Nephron (organoid): ENCODE data around the gene RNF144B.
"Not testable (repeated sequence)": the region's sequence is repeated elsewhere in the genome, so short reads cannot be mapped to it uniquely, and the experiment has no call there.

Experiments
- H3K27ac Mint-ChIP-seq, 3 experiments: 2 replicates each; pipeline ENCODE4 v1.8.0; 2020; ENCODE audit warnings: mixed read lengths in 3 of 3, mild to moderate bottlenecking in 2 of 3, moderate library complexity in 1 of 3
- H3K27me3 Mint-ChIP-seq: 2 replicates; pipeline ENCODE4 v1.8.0; 2021; ENCODE audit warnings: low read depth, mild to moderate bottlenecking, moderate library complexity, mixed read lengths
- H3K36me3 Mint-ChIP-seq: 2 replicates; pipeline ENCODE4 v1.8.0; 2020; ENCODE audit warnings: low read depth, mixed read lengths
- H3K4me1 Mint-ChIP-seq: 2 replicates; pipeline ENCODE4 v1.8.0; 2020; ENCODE audit warnings: mixed read lengths
- H3K4me3 Mint-ChIP-seq, 3 experiments: 2 replicates each; pipeline ENCODE4 v1.8.0; 2020; ENCODE audit warnings: mild to moderate bottlenecking in 3 of 3, mixed read lengths in 3 of 3, moderate library complexity in 2 of 3
- H3K9me3 Mint-ChIP-seq: 2 replicates; pipeline ENCODE4 v1.8.0; 2020; ENCODE audit warnings: mixed read lengths
- TF ChIP-seq, protein P1 (sequence below), 3 experiments: fragments of 200-600 bp; sonication (generic); IDR thresholded peaks; one replicate each; pipeline ENCODE4 v1.5.0; 2021; ENCODE audit warnings: antibody characterized with exemption in 3 of 3; ENCODE audit not compliant: unreplicated experiment in 3 of 3

The RNF144B gene

DNA sequence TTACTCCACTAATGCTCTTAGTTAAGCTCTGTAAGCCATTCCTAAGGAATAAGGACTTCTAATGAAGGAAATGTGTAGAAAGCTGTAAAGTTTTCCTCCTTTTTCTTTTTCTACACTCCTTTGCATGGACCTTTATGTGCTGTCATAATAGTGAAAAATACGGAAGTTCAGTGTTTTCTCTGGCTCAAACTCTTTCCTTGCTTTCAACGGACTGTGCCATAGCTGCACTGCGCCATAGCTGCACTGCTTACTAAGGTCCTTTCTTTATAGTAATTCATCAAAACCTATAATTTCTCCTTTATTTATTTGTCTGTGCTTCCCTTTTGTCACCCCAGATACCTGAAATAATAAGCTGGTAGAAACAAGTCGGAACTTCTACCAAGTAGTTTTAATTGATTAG is 67.3 kb downstream of the RNF144B start:
- no peaks in the 10 kb centered on the region for H3K36me3 Mint-ChIP-seq
- H3K4me3 Mint-ChIP-seq, result no peak overlapping the region
- no peaks in the 10 kb centered on the region for H3K27me3 Mint-ChIP-seq
- no peak overlapping the region for H3K27ac Mint-ChIP-seq
- TF ChIP-seq, protein P1, sequence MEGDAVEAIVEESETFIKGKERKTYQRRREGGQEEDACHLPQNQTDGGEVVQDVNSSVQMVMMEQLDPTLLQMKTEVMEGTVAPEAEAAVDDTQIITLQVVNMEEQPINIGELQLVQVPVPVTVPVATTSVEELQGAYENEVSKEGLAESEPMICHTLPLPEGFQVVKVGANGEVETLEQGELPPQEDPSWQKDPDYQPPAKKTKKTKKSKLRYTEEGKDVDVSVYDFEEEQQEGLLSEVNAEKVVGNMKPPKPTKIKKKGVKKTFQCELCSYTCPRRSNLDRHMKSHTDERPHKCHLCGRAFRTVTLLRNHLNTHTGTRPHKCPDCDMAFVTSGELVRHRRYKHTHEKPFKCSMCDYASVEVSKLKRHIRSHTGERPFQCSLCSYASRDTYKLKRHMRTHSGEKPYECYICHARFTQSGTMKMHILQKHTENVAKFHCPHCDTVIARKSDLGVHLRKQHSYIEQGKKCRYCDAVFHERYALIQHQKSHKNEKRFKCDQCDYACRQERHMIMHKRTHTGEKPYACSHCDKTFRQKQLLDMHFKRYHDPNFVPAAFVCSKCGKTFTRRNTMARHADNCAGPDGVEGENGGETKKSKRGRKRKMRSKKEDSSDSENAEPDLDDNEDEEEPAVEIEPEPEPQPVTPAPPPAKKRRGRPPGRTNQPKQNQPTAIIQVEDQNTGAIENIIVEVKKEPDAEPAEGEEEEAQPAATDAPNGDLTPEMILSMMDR (IDR thresholded peaks at IDR 0.05; ENCODE audit: unreplicated experiment in 3 of 3), result no peak
- no peaks in the 10 kb centered on the region for H3K9me3 Mint-ChIP-seq
- no peaks in the 10 kb centered on the region for H3K4me1 Mint-ChIP-seq

DNA sequence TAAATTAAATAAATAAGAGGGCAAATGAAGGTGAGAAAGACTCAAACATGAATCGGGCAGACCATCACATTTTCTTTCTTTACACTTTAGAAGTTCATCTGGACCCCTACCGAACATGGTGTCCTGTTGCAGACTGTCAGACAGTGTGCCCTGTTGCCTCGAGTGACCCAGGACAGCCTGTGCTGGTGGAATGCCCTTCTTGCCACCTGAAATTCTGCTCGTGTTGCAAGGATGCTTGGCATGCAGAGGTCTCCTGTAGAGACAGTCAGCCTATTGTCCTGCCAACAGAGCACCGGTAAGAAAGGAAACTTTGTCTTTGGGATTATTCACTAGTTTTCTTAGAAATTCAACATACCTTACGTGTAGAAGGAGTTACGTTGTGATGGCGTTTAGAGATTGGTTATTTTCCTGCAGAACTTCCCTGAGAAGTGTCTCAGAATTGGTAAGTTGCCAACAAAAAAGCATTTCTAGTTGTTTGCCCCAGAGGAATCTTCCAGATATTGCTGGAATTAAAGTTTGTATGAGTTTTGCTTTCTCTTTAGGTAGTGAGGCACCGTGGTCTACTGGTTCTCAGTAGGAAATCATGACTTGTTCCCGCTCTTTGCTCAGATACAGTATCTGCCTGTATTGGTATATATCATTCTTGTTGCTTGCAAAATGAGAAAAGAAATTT is 70.1 kb downstream of the RNF144B start:
- TF ChIP-seq, protein P1 (IDR thresholded peaks at IDR 0.05; ENCODE audit: unreplicated experiment in 3 of 3), result no peak
- Mint-ChIP-seq H3K27me3 (no peaks in the 10 kb centered on the region), H3K4me3 (no peak overlapping the region), H3K27ac (no peak overlapping the region), H3K4me1 (no peaks in the 10 kb centered on the region), H3K9me3 (peaks cover 5% of the 10 kb centered on the region), H3K36me3 (peaks cover 3% of the 10 kb centered on the region)

DNA sequence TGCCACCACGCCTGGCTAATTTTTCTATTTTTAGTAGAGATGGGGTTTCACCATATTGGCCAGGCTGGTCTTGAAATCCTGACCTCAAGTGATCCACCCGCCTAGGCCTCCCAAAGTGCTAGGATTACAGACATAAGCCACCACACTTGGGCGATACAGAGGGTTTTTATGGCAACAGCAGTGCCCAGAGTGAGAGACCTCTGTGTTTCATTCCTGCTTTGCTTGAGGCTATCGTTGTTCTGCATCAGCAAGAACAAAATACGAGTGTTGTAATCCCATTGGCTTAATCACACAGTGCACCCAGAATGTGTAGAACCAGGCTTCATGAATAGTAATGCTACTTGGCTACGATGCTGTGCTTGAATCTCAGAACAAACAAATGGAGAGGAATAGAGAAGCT is 70.9 kb downstream of the RNF144B start:
- H3K9me3 Mint-ChIP-seq, H3K4me3 Mint-ChIP-seq, H3K27ac Mint-ChIP-seq, H3K27me3 Mint-ChIP-seq, H3K4me1 Mint-ChIP-seq, H3K36me3 Mint-ChIP-seq: not testable (repeated sequence)

DNA sequence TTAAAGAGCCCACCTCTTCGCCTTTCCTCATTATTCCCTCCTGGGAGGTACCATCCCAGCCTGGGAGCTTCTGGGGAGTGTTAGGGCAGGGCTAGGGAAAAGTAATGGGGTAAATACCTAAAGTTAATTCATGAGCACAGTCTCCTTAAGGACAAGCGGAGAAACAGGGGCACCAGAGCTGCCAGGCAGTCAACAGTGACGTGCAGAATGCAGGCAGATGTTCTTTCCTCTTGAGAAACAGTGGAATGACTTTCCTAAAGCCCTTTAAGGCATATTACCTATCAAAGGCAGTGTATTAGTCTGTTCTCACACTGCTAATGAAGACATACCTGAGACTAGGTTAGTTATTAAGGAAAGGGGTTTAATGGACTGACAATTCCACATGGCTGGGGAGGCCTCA is 76.3 kb downstream of the RNF144B start:
- peaks cover 7% of the 10 kb centered on the region for H3K36me3 Mint-ChIP-seq
- peak overlapping the region in 1 of 3 experiments; percentile 32 for H3K27ac Mint-ChIP-seq
- no peak overlapping the region for H3K4me3 Mint-ChIP-seq
- H3K4me1 Mint-ChIP-seq, result peaks cover 5% of the 10 kb centered on the region
- H3K9me3 Mint-ChIP-seq, result peaks cover 8% of the 10 kb centered on the region
- H3K27me3 Mint-ChIP-seq, result no peaks in the 10 kb centered on the region
- TF ChIP-seq, protein P1 (IDR thresholded peaks at IDR 0.05; ENCODE audit: unreplicated experiment in 3 of 3), result no peak

DNA sequence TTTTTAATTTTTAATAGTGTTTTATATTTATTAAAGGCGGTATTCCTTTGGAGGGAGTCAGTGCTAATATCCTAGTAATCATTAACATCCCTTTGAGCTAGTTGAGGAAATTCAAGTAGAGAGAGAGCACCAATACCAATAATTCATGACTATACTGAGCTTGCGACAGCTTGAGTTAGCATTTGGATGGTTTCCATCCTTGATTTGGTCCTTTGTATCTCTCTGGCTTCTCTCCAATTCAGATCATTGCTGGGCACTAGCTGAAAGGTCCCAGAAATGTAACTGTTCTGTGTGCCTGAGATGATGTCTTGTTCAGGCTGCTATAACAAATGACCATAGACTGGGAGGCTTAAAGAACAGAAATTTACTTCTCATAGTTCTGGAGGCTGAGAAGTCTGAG is 77.0 kb downstream of the RNF144B start:
- TF ChIP-seq, protein P1 (IDR thresholded peaks at IDR 0.05; ENCODE audit: unreplicated experiment in 3 of 3), result no peak
- no peak overlapping the region for H3K4me3 Mint-ChIP-seq
- peaks cover 8% of the 10 kb centered on the region for H3K9me3 Mint-ChIP-seq
- H3K36me3 Mint-ChIP-seq, result peaks cover 7% of the 10 kb centered on the region
- no peak overlapping the region for H3K27ac Mint-ChIP-seq
- peaks cover 5% of the 10 kb centered on the region for H3K4me1 Mint-ChIP-seq
- H3K27me3 Mint-ChIP-seq, result no peaks in the 10 kb centered on the region

DNA sequence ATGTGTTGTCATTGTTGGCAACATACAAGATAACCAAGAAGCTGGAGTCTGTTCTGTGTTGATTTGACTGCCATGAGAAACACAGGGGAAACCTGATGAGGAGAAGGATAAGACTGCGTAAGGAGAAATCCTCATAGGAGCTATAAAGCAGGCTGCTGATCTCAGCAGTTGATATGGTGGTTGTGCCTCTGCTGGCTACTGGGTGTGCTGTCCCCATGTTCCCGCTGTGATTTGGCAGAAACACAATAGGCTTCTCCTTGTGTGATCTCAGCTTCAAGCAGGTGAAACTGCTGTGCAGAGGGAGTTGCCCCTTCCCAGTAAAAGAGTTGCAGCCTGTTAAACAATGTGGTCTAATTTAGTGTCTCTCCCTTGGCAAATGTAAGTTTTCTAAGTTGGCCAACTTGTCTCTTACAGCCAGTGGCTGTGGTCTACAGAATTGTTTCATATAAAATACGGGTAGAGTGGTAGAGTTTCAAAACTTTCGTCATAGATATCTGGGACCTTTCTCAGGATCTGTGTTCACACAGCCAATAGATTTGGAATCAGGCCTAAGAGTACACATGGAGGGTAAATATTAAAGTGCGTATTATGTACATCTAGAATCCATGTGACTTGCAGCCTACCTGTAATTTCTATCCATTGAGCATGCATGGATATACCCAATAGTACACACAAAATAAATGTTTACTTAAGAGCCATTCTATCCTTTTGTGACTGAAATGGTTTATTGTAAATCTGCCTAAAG is 78.4 kb downstream of the RNF144B start:
- TF ChIP-seq, protein P1 (IDR thresholded peaks at IDR 0.05; ENCODE audit: unreplicated experiment in 3 of 3), result no peak
- no peaks in the 10 kb centered on the region for H3K27me3 Mint-ChIP-seq
- H3K9me3 Mint-ChIP-seq, result peaks cover 3% of the 10 kb centered on the region
- H3K4me3 Mint-ChIP-seq, result no peak overlapping the region
- H3K27ac Mint-ChIP-seq, result no peak overlapping the region
- peaks cover 5% of the 10 kb centered on the region for H3K4me1 Mint-ChIP-seq
- H3K36me3 Mint-ChIP-seq, result peaks cover 6% of the 10 kb centered on the region
